GM23338 (cell line): ENCODE results near the gene HSFX2.

Source experiments
- CREB1 ChIP-seq: fragments of 250-450 bp; sonication (Bioruptor Pico); IDR thresholded peaks from 2 replicates; pipeline ENCODE4 v1.5.0; 2020; ENCODE audit warnings: low read depth, mild to moderate bottlenecking, moderate library complexity
- EZH2 ChIP-seq: fragments of 200-600 bp; sonication (generic); IDR thresholded peaks from one replicate; pipeline ENCODE4 v1.8.0; 2017; ENCODE audit warnings: antibody characterized with exemption, mild to moderate bottlenecking, low read depth; ENCODE audit not compliant: unreplicated experiment
- EZH2phosphoT487 ChIP-seq: fragments of 200-600 bp; sonication (generic); IDR thresholded peaks from one replicate; pipeline ENCODE4 v1.8.1; 2018; ENCODE audit warnings: antibody characterized with exemption; ENCODE audit not compliant: unreplicated experiment
- JUNB ChIP-seq: IDR thresholded peaks from one replicate; pipeline ENCODE4 v1.6.1; 2016; ENCODE audit warnings: antibody characterized with exemption; ENCODE audit not compliant: unreplicated experiment
- NANOG ChIP-seq: IDR thresholded peaks from 2 replicates; pipeline ENCODE4 v1.6.1; 2016; ENCODE audit warnings: antibody characterized with exemption, borderline replicate concordance
- POLR2AphosphoS5 ChIP-seq: IDR thresholded peaks from 2 replicates; pipeline ENCODE4 v1.6.1; 2016; ENCODE audit warnings: antibody characterized with exemption, low read depth
- STAT1 ChIP-seq: IDR thresholded peaks from one replicate; pipeline ENCODE4 v1.6.1; 2016; ENCODE audit warnings: antibody characterized with exemption; ENCODE audit not compliant: unreplicated experiment
- ZNF114 ChIP-seq: fragments of 250-450 bp; sonication (Bioruptor Pico); IDR thresholded peaks from 2 replicates; pipeline ENCODE4 v1.5.0; 2020; ENCODE audit warnings: mild to moderate bottlenecking, moderate library complexity
- ZNF331 ChIP-seq: fragments of 250-450 bp; sonication (Bioruptor Pico); IDR thresholded peaks from 2 replicates; pipeline ENCODE4 v1.5.0; 2020; ENCODE audit warnings: low read depth, mild to moderate bottlenecking, moderate library complexity
- TF ChIP-seq, protein P1 (sequence below), 2 experiments: fragments of 200-600 bp in 1 of 2; sonication (generic) in 1 of 2; conservative IDR thresholded peaks; 2 replicates each; pipeline versions ENCODE4 v1.5.1 to v1.6.1; 2016 to 2017; ENCODE audit warnings: antibody characterized with exemption in 2 of 2, low read depth in 2 of 2, mild to moderate bottlenecking in 2 of 2, moderate library complexity in 1 of 2
- TF ChIP-seq, protein P2 (sequence below): IDR thresholded peaks from one replicate; pipeline ENCODE4 v1.6.1; 2018; ENCODE audit warnings: antibody characterized with exemption; ENCODE audit not compliant: unreplicated experiment
- TF ChIP-seq, protein P3 (sequence below): IDR thresholded peaks from 2 replicates; pipeline ENCODE4 v1.6.1; 2016; ENCODE audit warnings: antibody characterized with exemption

DNA sequence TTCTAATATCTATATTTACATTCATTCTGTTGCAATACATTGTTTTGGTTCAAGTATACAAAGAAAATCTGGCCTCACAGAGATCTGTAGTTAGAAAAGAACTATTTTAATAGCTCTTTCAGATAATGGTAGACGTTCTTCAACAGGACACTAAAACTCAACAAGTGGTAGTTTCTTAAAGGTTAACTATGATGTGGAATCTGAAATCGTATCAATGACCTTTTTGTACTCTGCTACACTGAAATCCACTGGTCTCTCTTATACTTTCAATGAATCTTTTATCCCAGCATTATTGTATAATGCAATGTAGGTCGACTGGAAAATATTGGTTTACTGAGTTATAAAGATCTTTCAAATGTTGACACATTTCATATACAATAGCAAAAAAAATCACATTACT is 23.8 kb upstream of the HSFX2 start:
- TF ChIP-seq, protein P1, sequence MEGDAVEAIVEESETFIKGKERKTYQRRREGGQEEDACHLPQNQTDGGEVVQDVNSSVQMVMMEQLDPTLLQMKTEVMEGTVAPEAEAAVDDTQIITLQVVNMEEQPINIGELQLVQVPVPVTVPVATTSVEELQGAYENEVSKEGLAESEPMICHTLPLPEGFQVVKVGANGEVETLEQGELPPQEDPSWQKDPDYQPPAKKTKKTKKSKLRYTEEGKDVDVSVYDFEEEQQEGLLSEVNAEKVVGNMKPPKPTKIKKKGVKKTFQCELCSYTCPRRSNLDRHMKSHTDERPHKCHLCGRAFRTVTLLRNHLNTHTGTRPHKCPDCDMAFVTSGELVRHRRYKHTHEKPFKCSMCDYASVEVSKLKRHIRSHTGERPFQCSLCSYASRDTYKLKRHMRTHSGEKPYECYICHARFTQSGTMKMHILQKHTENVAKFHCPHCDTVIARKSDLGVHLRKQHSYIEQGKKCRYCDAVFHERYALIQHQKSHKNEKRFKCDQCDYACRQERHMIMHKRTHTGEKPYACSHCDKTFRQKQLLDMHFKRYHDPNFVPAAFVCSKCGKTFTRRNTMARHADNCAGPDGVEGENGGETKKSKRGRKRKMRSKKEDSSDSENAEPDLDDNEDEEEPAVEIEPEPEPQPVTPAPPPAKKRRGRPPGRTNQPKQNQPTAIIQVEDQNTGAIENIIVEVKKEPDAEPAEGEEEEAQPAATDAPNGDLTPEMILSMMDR (conservative IDR thresholded peaks at IDR 0.05; ENCODE audit: low read depth in 2 of 2), result no peak
- TF ChIP-seq, protein P2, sequence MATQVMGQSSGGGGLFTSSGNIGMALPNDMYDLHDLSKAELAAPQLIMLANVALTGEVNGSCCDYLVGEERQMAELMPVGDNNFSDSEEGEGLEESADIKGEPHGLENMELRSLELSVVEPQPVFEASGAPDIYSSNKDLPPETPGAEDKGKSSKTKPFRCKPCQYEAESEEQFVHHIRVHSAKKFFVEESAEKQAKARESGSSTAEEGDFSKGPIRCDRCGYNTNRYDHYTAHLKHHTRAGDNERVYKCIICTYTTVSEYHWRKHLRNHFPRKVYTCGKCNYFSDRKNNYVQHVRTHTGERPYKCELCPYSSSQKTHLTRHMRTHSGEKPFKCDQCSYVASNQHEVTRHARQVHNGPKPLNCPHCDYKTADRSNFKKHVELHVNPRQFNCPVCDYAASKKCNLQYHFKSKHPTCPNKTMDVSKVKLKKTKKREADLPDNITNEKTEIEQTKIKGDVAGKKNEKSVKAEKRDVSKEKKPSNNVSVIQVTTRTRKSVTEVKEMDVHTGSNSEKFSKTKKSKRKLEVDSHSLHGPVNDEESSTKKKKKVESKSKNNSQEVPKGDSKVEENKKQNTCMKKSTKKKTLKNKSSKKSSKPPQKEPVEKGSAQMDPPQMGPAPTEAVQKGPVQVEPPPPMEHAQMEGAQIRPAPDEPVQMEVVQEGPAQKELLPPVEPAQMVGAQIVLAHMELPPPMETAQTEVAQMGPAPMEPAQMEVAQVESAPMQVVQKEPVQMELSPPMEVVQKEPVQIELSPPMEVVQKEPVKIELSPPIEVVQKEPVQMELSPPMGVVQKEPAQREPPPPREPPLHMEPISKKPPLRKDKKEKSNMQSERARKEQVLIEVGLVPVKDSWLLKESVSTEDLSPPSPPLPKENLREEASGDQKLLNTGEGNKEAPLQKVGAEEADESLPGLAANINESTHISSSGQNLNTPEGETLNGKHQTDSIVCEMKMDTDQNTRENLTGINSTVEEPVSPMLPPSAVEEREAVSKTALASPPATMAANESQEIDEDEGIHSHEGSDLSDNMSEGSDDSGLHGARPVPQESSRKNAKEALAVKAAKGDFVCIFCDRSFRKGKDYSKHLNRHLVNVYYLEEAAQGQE, result no peak
- TF ChIP-seq POLR2AphosphoS5, result no peak
- TF ChIP-seq EZH2, result no peak
- TF ChIP-seq EZH2phosphoT487, result no peak
- TF ChIP-seq ZNF114 (CRISPR knock-in tag), result no peak
- no peak for TF ChIP-seq JUNB
- no peak for TF ChIP-seq STAT1
- TF ChIP-seq, protein P3, sequence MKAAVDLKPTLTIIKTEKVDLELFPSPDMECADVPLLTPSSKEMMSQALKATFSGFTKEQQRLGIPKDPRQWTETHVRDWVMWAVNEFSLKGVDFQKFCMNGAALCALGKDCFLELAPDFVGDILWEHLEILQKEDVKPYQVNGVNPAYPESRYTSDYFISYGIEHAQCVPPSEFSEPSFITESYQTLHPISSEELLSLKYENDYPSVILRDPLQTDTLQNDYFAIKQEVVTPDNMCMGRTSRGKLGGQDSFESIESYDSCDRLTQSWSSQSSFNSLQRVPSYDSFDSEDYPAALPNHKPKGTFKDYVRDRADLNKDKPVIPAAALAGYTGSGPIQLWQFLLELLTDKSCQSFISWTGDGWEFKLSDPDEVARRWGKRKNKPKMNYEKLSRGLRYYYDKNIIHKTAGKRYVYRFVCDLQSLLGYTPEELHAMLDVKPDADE, result no peak
- TF ChIP-seq CREB1 (CRISPR knock-in tag), result no peak
- TF ChIP-seq NANOG, result no peak
- TF ChIP-seq ZNF331, result no peak
